Stimulated activated CD8-positive, alpha-beta memory T cell treated with anti-CD3 and anti-CD28 coated beads, Interleukin-15, amount 100 ng/mL, for 48 hours (primary cell): ENCODE measurements around the gene MCM8.

Source experiments
- DNase-seq, 2 donors: peaks; one replicate each; pipeline ENCODE4 v3.0.0-alpha.2; 2020; ENCODE audit warnings: low read depth in 2 of 2

MCM8 gene

GRCh38 chr20:6041808-6042265, 91.4 kb downstream of the MCM8 start:
- no peak for DNase-seq

- DNase-seq: no peak
These were observed 93.7 kb downstream of the MCM8 start for GRCh38 chr20:6044115-6044514.

- no peak for DNase-seq
These were observed 95.1 kb downstream of the MCM8 start for GRCh38 chr20:6045566-6045965.

- no peak for DNase-seq
These were observed 96.0 kb downstream of the MCM8 start for GRCh38 chr20:6046432-6046831.

- DNase-seq: no peak
These were observed 97.9 kb downstream of the MCM8 start for GRCh38 chr20:6048391-6048790.
